Endothelial cell of umbilical vein (primary cell): ENCODE data around the gene CACNA2D3.

ENCODE experiments used
- CTCF ChIP-seq, 2 donors: IDR thresholded peaks; 1 replicate in 1 of 2; 2 replicates in 1 of 2; pipeline ENCODE4 v1.5.1; 2011; ENCODE audit warnings: low read length in 2 of 2, mild to moderate bottlenecking in 2 of 2, moderate library complexity in 2 of 2, control low read depth in 1 of 2, inconsistent platforms in 1 of 2, low read depth in 1 of 2; ENCODE audit not compliant: insufficient read depth in 1 of 2; ENCODE audit errors: extremely low read depth in 1 of 2
- POLR2A ChIP-seq: IDR thresholded peaks from 2 replicates; pipeline ENCODE4 v1.6.1; 2012; ENCODE audit warnings: low read depth, mild to moderate bottlenecking, control low read depth, low read length

GRCh38 chr3:54837964-54838363, 715.6 kb downstream of the CACNA2D3 start:
- TF ChIP-seq CTCF (IDR thresholded peaks at IDR 0.05; ENCODE audit: extremely low read depth in 1 of 2, insufficient read depth in 1 of 2, low read depth in 1 of 2, low read length in 2 of 2) (no peak), POLR2A (no peak)
